ENCODE measurements around the gene ERCC5.

The ERCC5 gene

DNA sequence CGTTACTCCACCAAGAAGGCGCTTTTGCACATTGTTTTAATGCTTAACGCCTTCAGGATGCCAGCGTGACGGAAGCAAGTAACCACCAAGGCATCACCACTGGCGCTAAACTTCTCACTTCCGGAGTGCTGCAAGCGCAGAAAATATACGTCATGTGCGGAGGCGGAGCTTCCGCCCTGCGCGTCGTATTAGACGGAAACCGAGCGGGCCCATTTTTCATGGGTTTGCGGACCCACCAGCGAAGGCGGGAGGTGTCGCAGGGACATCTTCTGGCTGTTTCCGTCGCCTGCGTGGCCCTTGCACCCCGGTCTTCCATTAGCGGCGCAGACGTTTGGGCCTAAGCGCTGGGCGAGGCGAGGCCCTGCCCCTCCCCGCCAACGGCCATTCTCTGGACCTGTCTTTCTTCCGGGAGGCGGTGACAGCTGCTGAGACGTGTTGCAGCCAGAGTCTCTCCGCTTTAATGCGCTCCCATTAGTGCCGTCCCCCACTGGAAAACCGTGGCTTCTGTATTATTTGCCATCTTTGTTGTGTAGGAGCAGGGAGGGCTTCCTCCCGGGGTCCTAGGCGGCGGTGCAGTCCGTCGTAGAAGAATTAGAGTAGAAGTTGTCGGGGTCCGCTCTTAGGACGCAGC lies at the start of gene ERCC5:
ERCC5 (plus strand) TSS at position 403 of the 631 bp plus-strand sequence. CDS start 235 bp downstream, outside the sequence.
- H3K4me1 ChIP-seq (ENCODE audit: control insufficient read depth, insufficient read depth, low read length): peaks cover 4% of the 10 kb centered on the region
- no peaks in the 10 kb centered on the region for H3K9me3 ChIP-seq (ENCODE audit: control insufficient read depth, low read length)
- H3K27me3 ChIP-seq (ENCODE audit: control insufficient read depth, insufficient read depth, low read length): no peaks in the 10 kb centered on the region
- no peaks in the 10 kb centered on the region for H3K36me3 ChIP-seq (ENCODE audit: control insufficient read depth, insufficient read depth, low read length)
- peak within 1 kb of the TSS; percentile 94 for H3K4me3 ChIP-seq (ENCODE audit: low read length)
- peak within 1 kb of the TSS; percentile 99 for H3K9ac ChIP-seq (ENCODE audit: low read length)

DNA sequence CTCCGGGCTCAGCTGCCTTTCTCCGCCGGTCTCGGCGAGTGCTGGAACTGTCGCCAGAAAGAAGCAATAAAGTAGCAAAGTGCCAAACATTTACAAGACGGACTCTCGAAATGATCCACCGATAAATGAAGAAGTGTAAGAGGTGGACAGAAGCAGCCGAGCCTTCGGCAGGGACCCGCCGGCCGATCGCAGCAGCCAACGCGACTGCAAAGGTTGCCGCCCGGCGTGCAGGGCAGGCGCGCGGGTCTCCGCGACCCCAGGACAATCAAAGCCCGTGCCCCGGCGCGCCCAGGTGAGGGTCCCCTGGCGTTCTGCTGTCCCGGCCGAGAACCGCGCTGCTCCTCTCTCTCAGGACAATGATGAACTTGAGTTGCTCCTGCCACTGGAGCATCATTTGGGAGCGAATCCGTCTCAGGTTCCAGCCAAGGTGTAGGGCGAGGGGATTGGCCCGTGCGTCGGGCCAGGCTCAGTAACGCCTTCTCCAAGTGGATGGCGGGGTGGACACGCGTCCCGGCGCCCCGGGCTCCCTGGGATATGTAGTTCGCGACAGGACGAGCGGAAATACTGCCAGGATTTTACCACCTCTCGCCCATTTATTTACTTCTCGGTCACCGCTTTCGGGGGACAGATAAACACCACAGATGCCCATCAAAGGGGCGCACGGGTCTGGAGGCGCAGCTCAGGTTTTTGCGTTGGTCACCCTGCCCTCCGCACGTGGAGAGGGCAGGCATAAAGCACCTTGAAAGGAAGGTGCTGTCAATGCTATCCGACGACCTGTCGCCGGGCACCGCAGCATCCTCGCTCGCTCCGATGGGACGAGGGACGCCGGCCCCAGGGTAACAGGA lies 47.0 kb upstream of the ERCC5 start, which contains the start of the genes BIVM and POGLUT2:
BIVM (plus strand) TSS at position 539 of the 845 bp plus-strand sequence. CDS start 8,149 bp downstream, outside the sequence.
POGLUT2 (minus strand) TSS at position 396 of the 845 bp plus-strand sequence; CDS start at position 90, 306 bp downstream.
- Histone ChIP-seq H3K4me1 (ENCODE audit: control insufficient read depth, insufficient read depth, low read length) (peaks cover 5% of the 10 kb centered on the region), H3K9me3 (ENCODE audit: control insufficient read depth, low read length) (no peaks in the 10 kb centered on the region), H3K9ac (ENCODE audit: low read length) (peak within 1 kb of the TSS; percentile 85), H3K4me3 (ENCODE audit: low read length) (peak within 1 kb of the TSS; percentile 74), H3K27me3 (ENCODE audit: control insufficient read depth, insufficient read depth, low read length) (no peaks in the 10 kb centered on the region), H3K36me3 (ENCODE audit: control insufficient read depth, insufficient read depth, low read length) (no peaks in the 10 kb centered on the region)

DNA sequence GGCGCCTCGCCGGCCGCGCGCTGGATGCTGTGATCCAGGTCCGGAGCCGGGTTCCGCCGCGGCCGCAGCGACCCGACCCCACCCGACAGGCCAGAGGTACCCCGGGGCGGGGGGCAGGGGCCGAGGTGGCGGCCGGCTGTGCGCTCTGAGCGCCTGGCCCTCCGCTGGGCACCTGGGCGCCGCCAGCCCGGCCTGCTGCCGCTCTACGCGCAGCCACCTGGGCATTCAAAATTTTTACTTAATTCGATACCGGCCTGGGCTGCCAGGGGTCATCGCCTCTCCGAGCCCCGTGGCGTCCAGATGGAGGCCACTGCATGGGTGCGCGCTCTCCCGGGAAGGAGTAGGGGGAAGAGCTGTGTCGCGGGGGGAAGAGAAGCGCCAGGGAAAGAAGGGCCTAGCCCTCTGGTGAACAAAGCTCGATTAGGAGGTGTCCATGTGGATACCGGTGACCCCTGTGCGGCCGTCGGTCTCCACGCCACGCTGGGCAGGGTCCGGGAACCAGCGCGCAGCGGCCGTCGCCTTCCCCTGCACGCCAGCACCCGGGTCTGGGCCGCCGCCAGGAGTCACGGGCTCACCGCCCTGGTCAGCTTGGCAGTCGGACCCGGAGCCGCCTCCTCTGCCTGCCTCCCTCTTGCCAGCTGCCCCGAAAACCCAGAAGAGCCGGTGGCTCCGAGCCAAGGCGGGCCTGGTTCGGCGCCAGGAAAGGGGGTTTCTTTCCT lies 46.2 kb upstream of the ERCC5 start:
- peaks cover 5% of the 10 kb centered on the region for H3K4me1 ChIP-seq (ENCODE audit: control insufficient read depth, insufficient read depth, low read length)
- H3K9ac ChIP-seq (ENCODE audit: low read length): peak overlapping the region; percentile 85
- H3K27me3 ChIP-seq (ENCODE audit: control insufficient read depth, insufficient read depth, low read length): no peaks in the 10 kb centered on the region
- no peaks in the 10 kb centered on the region for H3K36me3 ChIP-seq (ENCODE audit: control insufficient read depth, insufficient read depth, low read length)
- peak overlapping the region; percentile 74 for H3K4me3 ChIP-seq (ENCODE audit: low read length)
- no peaks in the 10 kb centered on the region for H3K9me3 ChIP-seq (ENCODE audit: control insufficient read depth, low read length)

DNA sequence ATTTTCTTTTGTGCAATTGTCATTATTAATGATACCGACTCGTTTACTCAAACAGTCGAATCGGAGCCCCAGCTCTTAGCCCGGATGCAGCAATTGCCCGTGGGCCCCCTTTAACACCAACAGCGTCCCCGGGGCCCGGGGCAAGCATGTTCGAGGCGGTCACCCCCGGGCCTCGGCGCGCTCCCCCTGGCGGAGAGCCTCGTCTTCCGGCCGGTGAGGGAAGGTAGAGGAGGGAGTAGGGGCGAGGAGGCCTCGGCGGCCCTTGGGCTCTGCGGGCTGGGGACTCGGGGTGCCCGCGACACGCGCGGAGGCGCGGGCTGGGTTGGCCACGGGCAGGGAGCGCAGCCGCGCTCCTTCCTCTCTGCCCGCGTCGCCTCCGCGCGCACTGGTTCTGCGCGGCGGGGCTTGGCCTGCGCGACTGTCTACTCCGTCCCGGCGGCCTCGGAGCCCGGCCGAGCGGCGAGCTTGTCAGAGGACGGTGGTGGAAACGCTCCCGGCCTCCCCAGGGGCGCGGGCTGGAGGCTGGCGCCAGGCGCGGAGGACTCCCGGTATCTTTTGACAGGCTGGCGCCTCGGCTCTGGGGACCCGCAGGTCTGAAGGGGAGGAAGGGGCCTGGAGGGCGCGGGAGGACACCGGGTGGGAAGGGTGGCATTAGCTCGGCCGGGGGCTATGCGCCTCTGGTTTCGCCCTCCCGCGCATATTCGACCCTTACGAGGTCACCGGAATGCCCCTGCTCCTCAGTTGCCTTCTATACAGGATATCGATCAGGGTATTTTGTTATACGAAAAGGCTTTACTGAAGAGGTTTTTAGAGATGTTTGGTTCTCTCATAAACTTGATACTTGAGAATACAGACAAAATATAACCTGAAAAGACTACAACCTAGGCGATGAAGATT lies 45.4 kb upstream of the ERCC5 start:
- Histone ChIP-seq H3K4me3 (ENCODE audit: low read length) (peak overlapping the region; percentile 74), H3K9me3 (ENCODE audit: control insufficient read depth, low read length) (no peaks in the 10 kb centered on the region), H3K4me1 (ENCODE audit: control insufficient read depth, insufficient read depth, low read length) (peaks cover 5% of the 10 kb centered on the region), H3K36me3 (ENCODE audit: control insufficient read depth, insufficient read depth, low read length) (no peaks in the 10 kb centered on the region), H3K9ac (ENCODE audit: low read length) (peak overlapping the region; percentile 85), H3K27me3 (ENCODE audit: control insufficient read depth, insufficient read depth, low read length) (no peaks in the 10 kb centered on the region)

DNA sequence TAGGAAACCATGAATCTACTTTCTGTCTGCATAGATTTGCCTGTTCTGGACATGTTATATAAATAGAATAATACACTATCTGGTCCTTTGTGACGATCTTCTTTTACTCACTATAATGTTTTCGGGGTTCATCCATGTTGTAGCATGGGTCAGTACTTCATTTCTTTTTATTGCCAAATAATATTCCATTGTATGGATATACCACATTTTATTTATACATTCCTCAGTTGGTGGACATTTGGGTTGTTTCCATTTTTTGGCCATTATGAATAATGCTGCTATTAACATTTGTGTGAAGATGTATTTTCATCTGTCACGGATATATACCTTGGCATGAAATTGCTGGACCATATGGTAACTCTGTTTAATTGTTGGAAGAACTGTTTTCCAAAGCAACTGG lies 40.2 kb upstream of the ERCC5 start:
- no peaks in the 10 kb centered on the region for H3K36me3 ChIP-seq (ENCODE audit: control insufficient read depth, insufficient read depth, low read length)
- H3K27me3 ChIP-seq (ENCODE audit: control insufficient read depth, insufficient read depth, low read length): no peaks in the 10 kb centered on the region
- H3K9ac ChIP-seq (ENCODE audit: low read length): no peak overlapping the region
- no peaks in the 10 kb centered on the region for H3K9me3 ChIP-seq (ENCODE audit: control insufficient read depth, low read length)
- H3K4me3 ChIP-seq (ENCODE audit: low read length): no peak overlapping the region
- peaks cover 3% of the 10 kb centered on the region for H3K4me1 ChIP-seq (ENCODE audit: control insufficient read depth, insufficient read depth, low read length)

DNA sequence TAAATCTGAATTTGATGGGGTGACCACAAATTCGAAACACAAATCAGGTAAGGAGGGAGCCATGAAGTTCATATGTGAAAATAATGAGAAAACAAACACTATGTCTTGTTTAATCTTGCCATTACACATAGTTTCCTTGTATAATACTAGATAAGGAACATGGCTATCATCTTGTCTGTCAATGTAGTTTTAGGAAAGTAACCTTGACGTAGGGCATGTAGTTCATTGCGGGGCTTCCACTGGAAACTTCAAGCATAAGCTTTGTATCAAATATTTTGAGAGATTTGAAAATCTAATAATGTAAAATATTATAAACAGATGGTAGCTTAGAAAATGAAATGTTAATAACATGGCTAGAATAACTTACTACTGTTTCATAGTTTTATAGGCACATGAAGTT lies 38.1 kb upstream of the ERCC5 start:
- no peak overlapping the region for H3K4me3 ChIP-seq (ENCODE audit: low read length)
- H3K9ac ChIP-seq (ENCODE audit: low read length): no peak overlapping the region
- no peaks in the 10 kb centered on the region for H3K9me3 ChIP-seq (ENCODE audit: control insufficient read depth, low read length)
- no peaks in the 10 kb centered on the region for H3K27me3 ChIP-seq (ENCODE audit: control insufficient read depth, insufficient read depth, low read length)
- no peaks in the 10 kb centered on the region for H3K4me1 ChIP-seq (ENCODE audit: control insufficient read depth, insufficient read depth, low read length)
- H3K36me3 ChIP-seq (ENCODE audit: control insufficient read depth, insufficient read depth, low read length): no peaks in the 10 kb centered on the region

DNA sequence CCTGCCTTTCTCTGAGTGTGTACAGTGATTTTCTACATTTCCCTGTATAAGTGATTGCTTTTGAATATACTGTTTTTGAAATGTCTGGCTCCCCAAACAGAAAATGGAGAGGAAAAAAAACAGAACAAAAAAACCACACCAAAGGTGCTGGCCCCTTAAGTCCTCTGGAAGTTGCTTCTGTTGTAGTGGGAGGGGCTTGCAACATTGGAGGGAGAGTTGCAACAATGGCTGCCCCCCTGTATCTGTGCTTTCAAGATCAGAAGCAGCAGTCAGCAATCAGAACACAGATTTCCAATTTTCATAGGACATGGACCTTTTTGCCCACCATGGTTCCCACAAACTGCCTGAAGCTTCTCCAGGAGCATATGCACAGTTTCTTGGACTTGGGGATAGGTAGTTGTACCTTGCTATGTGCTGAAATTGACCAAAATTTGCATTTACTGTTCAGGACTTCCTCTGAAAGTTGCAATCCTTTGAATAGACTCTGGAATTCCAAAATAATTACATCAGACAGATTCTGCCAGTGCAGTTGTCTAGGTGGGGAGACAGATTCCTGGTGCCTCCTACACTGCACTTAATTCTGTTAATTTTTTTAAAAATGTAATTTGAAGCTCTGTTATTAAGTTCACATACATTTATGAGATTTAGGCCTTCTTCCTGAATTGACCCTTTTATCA lies 33.1 kb upstream of the ERCC5 start:
- no peak overlapping the region for H3K4me3 ChIP-seq (ENCODE audit: low read length)
- no peak overlapping the region for H3K9ac ChIP-seq (ENCODE audit: low read length)
- no peaks in the 10 kb centered on the region for H3K4me1 ChIP-seq (ENCODE audit: control insufficient read depth, insufficient read depth, low read length)
- H3K36me3 ChIP-seq (ENCODE audit: control insufficient read depth, insufficient read depth, low read length): no peaks in the 10 kb centered on the region
- H3K9me3 ChIP-seq (ENCODE audit: control insufficient read depth, low read length): no peaks in the 10 kb centered on the region
- H3K27me3 ChIP-seq (ENCODE audit: control insufficient read depth, insufficient read depth, low read length): no peaks in the 10 kb centered on the region

DNA sequence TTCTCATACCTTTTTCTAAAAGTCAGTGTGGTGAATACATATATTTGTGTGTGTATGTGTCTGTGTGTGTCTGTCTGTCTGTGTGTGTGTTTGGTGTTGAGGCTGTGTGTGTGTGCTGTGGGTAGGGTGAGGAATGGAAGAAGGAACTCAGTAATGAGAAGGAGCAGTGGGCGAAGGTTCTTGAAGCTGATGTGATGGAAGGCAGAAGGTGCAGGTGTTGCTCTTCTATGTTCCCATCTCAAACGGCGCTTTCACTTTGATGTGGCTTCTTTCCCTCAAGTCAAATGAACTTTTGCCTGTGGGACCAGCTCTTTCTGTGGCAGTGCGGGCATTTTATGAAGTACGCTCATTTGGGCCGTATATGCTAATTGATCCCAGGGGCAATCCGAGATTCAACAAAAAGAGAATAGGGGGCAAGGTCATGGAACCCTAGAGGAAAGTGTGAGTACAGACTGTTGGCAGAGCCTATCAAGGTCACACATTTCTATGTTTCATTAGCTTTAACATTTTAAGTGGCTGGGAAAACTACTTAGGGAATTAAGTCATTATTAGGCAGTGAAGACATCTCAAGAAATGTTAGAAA lies 31.7 kb upstream of the ERCC5 start:
- Histone ChIP-seq H3K9ac (ENCODE audit: low read length) (no peak overlapping the region), H3K36me3 (ENCODE audit: control insufficient read depth, insufficient read depth, low read length) (no peaks in the 10 kb centered on the region), H3K4me1 (ENCODE audit: control insufficient read depth, insufficient read depth, low read length) (no peaks in the 10 kb centered on the region), H3K9me3 (ENCODE audit: control insufficient read depth, low read length) (no peaks in the 10 kb centered on the region), H3K27me3 (ENCODE audit: control insufficient read depth, insufficient read depth, low read length) (no peaks in the 10 kb centered on the region), H3K4me3 (ENCODE audit: low read length) (no peak overlapping the region)

DNA sequence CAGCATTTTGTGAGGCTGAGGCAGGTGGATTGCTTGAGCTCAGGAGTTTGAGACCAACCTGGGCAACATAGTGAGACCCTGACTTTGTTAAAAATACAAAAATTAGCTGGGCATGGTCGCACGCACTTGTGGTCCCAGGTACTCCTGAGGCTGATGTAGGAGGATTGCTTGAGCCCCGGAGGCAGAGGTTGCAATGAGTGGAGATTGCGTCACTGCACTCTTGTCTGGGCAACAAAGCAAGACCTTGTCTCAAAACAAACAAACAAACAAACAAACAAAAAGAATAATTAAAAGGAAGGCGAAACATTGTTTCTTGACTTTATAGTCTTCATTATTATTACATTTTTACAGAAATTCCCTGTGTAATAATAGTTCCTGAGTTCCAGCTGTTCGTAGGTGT lies 31.0 kb upstream of the ERCC5 start:
- Histone ChIP-seq H3K36me3 (ENCODE audit: control insufficient read depth, insufficient read depth, low read length) (no peaks in the 10 kb centered on the region), H3K27me3 (ENCODE audit: control insufficient read depth, insufficient read depth, low read length) (no peaks in the 10 kb centered on the region), H3K4me1 (ENCODE audit: control insufficient read depth, insufficient read depth, low read length) (no peaks in the 10 kb centered on the region), H3K9me3 (ENCODE audit: control insufficient read depth, low read length) (no peaks in the 10 kb centered on the region), H3K9ac (ENCODE audit: low read length) (no peak overlapping the region), H3K4me3 (ENCODE audit: low read length) (no peak overlapping the region)

DNA sequence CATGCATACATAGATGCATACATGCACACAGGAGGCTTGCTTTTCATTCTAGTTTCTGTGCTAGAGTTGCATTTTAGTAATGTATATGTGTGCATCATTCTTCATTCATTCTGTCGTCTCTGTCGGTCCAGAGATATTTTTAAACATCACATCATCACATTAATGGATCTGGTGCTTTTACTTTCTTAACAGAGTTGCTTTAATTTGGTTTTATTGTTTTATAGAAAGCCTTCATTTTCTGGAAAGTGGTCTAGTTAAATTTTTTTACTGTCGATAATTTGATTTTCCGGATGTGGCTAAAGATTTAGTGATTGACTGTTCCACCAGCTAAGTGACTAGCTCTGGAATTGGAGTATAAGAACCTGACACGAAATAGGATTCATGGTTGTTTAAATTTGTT lies 30.0 kb upstream of the ERCC5 start:
- H3K27me3 ChIP-seq (ENCODE audit: control insufficient read depth, insufficient read depth, low read length): no peaks in the 10 kb centered on the region
- H3K9ac ChIP-seq (ENCODE audit: low read length): no peak overlapping the region
- no peaks in the 10 kb centered on the region for H3K4me1 ChIP-seq (ENCODE audit: control insufficient read depth, insufficient read depth, low read length)
- H3K9me3 ChIP-seq (ENCODE audit: control insufficient read depth, low read length): no peaks in the 10 kb centered on the region
- H3K4me3 ChIP-seq (ENCODE audit: low read length): no peak overlapping the region
- H3K36me3 ChIP-seq (ENCODE audit: control insufficient read depth, insufficient read depth, low read length): no peaks in the 10 kb centered on the region
